ENCODE results near the gene ZNF69. TPM values are rescaled to one million over a fixed set of nuclear protein-coding genes. Genes with fewer than 3 reads are reported as not detected.

Gene ZNF69
- total RNA-seq, 1 experiment from 2014 or later = 2.6 TPM

- no peak for DNase-seq (ENCODE audit: low read depth in 1 of 2, low spot score in 2 of 2)
- H3K9me3 ChIP-seq (replicated peaks) = peaks cover 46% of the 10 kb centered on the region
- H3K4me3 ChIP-seq = no peak overlapping the region
- no peaks in the 10 kb centered on the region for H3K4me1 ChIP-seq (replicated peaks)
- H3K27ac ChIP-seq = no peak overlapping the region
- H3K27me3 ChIP-seq (replicated peaks) = no peaks in the 10 kb centered on the region
- H3K36me3 ChIP-seq = peaks cover 71% of the 10 kb centered on the region
Measured at GRCh38 chr19:11950312-11950711, 62.7 kb downstream of the ZNF69 start.

Other genes starting within 250 kb of the ZNF69 start
- gene ZNF823, start 148.8 kb upstream of the ZNF69 start, total RNA-seq (2014; rRNA removed; shearing (Covaris generic)) = 3.3 and 7.4 TPM in 2 replicates
- gene ZNF441, start 120.8 kb upstream of the ZNF69 start, total RNA-seq (2014; rRNA removed; shearing (Covaris generic)) = 3.8 and 7.8 TPM in 2 replicates
- gene ZNF491, start 89.3 kb upstream of the ZNF69 start, total RNA-seq (2014; rRNA removed; shearing (Covaris generic)) = 0.39 TPM in 1 of 2 replicates, not detected in the other
- 6.1 and 7.8 TPM in 2 replicates for gene ZNF440, start 73.5 kb upstream of the ZNF69 start, total RNA-seq (2014; rRNA removed; shearing (Covaris generic))
- 0.06 and 1.5 TPM in 2 replicates for gene ZNF439, start 39.1 kb upstream of the ZNF69 start, total RNA-seq (2014; rRNA removed; shearing (Covaris generic))
- 8.3 and 10.7 TPM in 2 replicates for gene ZNF700, start 37.3 kb downstream of the ZNF69 start, total RNA-seq (2014; rRNA removed; shearing (Covaris generic))
- 0.18 TPM in 1 of 2 replicates, not detected in the other for gene ZNF763, start 77.3 kb downstream of the ZNF69 start, total RNA-seq (2014; rRNA removed; shearing (Covaris generic))
- 0.50 and 1.4 TPM in 2 replicates for gene ZNF433, start 147.9 kb downstream of the ZNF69 start, total RNA-seq (2014; rRNA removed; shearing (Covaris generic))
- 0.08 TPM in 1 of 2 replicates, not detected in the other for gene ZNF878, start 165.2 kb downstream of the ZNF69 start, total RNA-seq (2014; rRNA removed; shearing (Covaris generic))
- gene ZNF844, start 176.9 kb downstream of the ZNF69 start, total RNA-seq (2014; rRNA removed; shearing (Covaris generic)) = 0.13 and 0.82 TPM in 2 replicates

Data from SJSA1 (cell line).